Activated CD8-positive, alpha-beta memory T cell treated with anti-CD3 and anti-CD28 coated beads, Interleukin-2, amount 50 U/mL, for 1 hour (primary cell): ENCODE data around the gene SYNGR4.
A peak's percentile ranks its signal among the peaks of the same experiment; 100 is the strongest.

Source experiments
- DNase-seq: peaks from one replicate; pipeline ENCODE4 v3.0.0-alpha.2; 2020; ENCODE audit errors: extremely low read depth

Gene SYNGR4

DNA sequence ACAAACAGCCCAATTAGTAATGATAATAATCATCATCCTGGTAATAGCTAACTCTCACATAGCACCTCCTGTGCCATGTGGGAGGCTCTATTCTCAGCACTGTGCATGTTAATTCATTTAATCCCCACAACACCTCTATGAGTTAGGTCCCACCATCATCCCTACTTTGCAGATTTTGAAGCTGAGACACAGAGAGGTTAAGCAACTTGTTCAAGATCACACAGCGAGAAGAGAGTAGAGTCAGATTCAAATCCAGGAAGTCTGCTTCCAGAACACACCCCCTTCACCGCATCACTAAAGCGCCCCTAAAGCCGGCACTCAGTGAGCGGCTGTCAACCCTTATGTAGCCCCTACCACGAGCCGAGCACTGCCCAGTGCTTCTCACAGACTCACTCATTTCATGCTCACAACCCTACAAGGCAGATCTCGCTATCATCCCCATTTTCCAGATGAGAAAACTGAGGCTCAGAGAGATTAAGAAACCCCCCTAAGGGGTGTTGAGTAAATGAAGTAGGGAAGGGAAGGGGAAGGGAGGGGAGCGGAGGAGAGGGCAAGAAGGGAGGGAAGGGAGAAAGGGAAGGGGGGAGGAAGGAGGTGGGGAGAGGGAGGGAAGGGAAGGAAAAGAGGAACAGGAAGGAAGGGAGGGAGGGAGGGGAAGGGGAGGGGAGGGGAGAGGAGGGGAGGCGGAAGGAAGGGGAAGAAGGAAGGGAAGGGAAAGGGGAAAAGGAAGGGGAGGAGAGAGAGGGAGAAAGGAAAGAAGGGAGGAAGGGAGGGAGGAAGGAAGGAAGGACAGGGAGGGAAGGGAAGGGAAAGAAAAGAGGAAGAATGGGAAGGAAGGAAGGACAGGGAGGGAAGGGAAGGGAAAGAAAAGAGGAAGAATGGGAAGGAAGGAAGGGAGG, 22.4 kb upstream of the SYNGR4 start:
- DNase-seq: no peak

DNA sequence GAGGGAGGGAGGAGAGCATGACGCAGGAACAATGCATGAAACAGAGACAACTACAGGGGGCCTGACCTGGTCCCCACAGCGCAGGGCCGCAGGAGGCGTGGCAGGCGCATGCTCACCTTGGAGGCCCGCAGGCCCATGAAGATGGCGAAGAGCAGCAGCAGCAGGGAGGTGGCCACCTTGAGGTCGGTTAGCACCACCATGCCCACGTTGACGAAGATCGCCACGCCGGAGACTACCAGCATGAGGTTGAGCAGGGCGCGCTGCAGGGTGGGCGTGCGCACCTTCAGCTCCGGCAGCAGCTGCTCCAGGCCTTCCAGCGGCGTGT, 21.8 kb upstream of the SYNGR4 start:
- DNase-seq: no peak

DNA sequence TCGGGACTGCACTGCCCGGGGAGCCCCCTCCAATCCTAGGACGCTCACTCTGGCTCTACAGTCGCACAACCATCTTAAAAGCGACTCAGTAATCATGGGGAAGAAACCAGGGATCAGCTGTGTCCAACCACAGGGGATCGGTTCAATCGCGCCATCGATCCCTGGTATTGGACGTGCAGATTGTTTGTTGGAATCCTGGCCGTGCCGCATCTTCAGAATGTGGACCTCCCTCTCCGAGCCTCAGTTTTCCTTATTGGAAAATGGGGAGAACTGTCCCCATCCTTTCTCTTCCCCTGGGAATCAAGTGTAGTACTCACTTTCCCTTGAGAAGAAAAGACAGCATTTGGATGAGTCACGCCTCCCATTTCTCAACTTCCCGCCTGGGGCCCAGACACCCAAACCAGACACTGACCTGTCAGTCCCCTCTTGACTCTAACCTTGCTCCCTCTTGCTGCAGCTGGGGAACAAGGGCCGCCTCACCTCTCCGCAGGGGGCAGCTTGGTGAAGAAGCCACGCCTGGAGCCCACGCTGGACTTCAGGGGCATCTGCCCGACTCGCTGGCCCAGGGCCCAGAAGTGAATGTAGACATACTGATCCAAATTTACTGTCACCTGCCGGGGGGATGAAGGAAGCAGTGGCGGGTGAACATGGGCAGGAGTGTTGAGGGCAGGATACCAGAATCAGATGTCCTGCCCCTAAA, 21.2 kb upstream of the SYNGR4 start:
- no peak for DNase-seq

DNA sequence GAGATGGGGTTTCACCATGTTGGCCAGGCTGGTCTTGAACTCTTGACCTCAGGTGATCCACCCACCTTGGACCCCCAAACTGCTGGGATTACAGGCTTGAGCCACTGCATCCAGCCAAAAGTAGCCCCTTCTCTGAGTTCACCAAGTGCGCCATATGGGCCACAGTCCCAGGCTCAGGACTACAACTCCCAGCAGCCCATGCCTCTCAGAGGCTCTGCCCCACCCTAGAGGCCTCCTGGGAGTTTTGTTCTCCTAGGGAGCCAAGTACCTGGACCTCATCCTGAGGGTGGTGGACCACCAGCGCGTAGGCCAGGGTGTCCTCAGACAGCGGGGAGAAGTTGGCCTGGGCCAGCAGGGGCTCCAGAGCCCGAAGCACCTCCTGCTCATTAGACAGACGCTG, 19.3 kb upstream of the SYNGR4 start:
- DNase-seq: no peak

DNA sequence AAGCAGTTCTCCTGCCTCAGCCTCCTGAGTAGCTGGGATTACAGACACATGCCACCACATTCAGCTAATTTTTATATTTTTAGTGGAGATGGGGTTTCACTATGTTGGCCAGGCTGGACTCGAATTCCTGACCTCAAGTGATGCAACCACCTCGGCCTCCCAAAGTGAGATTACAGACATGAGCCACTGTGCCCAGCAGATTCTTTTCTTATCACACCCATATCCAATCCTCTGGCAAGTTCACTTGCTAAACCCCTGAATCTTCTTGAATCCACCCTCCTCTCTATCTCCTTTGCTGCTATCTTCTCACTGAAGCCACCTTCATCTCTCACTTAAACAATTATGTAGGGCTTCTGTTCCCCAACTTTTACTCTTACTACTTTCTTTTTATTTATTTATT, 18.0 kb upstream of the SYNGR4 start:
- no peak for DNase-seq

DNA sequence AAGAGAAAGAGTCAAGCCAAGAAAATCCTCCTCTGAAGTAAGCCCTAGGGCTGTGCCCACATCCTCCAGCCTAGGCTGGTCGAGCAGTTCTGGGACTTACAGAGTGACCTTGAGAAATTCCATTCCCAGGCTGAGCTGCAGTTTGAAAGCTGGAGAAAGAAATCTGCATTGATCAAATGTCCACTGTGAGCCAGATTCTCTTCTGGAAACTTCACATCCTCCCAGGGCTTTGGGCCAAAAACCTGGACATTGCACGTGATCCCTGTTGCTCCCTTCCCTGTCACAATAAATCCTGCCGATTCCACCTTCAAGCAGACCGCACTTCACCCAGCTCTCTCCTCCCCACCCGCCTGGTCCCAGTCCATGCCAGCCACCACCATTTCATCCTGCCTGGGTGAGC, 16.1 kb upstream of the SYNGR4 start:
- DNase-seq: no peak

DNA sequence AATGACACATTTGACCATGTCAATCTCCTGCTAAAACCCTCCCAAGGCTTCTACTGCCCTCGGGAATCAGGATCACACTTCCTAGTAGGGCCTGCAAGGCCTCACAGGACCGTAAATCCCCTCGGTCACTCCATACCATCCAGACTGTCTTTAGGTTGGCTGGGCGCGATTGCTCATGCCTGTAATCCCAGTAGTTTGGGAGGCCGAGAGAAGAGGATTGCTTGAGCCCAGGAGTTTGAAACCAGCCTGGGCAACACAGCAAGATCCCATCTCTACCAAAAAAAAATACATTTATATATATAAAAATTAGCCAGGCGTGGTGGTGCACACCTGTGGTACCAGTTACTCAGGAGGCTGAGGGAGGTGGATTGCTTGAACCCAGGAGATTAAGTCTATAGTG, 15.4 kb upstream of the SYNGR4 start:
- DNase-seq: no peak

DNA sequence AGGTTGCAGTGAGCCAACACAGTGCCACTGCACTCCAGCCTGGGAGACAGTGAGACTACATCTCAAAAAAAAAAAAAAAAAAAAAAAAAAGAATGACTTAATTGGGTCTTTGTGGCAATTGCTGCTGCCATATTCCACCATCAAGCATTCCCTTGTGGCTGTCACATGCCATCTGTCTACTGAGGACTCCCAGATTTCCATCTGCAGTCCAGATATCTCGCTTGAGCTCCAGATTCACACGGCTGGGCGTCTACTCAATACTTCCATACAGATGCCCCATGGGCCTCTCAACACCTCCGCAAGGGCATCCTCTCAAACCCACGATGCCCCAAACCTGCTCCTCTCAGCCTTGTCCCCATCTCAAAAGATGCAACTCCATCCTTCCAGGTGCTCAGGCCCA, 13.3 kb upstream of the SYNGR4 start:
- no peak for DNase-seq

DNA sequence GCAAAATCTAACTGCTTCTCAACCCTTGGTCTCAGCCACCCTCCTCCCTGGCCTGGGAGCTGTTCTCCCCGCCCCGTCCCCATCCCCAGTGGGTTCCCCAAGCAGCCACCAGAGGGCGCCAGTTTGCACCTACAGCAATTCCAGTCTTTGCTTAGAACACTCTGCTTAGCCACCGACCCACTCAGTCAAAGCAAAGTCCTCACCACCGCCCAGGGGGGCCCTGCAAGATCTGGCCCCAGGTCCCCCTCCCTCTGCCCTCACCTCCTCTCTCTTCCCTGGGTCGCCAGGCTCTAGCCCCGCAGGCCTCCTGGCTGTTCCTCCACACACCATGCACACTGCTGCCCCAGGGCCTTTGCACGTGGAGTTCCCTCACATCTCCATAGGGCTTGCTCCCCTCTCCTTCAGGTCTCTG, 12.8 kb upstream of the SYNGR4 start:
- DNase-seq: no peak

DNA sequence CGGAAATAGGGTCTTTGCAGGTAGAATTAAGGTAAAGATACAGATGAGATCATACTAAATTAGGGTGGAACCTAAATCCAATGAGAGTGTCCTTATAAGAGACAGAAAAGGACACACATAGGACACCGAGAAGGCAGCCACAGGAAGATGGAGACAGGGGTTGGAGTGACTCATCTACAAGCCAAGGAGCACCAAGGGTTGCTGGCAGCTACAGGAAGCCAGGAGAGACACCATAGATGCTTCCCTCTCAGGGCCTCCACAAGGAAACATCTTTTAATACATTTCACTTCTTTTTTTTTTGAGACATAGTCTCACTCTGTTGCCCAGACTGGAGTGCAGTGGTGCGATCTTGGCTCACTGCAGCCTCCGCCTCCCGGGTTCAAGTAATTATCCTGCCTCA, 10.5 kb upstream of the SYNGR4 start:
- DNase-seq: no peak

DNA sequence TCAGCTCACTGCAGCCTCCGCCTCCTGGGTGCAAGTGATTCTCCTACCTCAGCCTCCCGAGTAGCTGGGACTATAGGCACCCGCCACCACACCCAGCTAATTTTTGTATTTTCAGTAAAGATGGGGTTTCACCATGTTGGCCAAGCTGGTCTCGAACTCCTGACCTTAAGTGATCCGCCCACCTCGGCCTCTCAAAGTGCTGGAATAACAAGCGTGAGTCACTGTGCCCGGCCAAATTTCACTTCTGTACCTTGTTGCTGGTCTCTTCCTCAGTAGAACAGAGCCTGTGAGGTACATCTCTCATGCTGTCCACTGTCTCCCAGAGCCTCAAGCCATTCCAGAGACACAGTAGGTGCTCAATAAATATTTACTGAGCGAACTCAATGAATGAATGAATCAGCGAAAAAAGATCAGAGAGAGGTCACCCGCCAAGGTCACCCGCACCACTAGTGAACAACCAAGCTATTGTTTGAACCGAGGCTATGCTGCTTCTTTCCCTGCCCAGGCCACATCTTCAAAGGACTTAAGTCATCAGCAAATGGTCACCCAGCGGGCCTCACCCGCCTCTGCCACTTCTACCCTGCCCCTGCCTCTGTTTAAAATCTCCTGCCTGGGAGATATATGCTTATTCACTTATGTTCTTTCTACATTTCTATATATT, 9.7 kb upstream of the SYNGR4 start:
- no peak for DNase-seq

DNA sequence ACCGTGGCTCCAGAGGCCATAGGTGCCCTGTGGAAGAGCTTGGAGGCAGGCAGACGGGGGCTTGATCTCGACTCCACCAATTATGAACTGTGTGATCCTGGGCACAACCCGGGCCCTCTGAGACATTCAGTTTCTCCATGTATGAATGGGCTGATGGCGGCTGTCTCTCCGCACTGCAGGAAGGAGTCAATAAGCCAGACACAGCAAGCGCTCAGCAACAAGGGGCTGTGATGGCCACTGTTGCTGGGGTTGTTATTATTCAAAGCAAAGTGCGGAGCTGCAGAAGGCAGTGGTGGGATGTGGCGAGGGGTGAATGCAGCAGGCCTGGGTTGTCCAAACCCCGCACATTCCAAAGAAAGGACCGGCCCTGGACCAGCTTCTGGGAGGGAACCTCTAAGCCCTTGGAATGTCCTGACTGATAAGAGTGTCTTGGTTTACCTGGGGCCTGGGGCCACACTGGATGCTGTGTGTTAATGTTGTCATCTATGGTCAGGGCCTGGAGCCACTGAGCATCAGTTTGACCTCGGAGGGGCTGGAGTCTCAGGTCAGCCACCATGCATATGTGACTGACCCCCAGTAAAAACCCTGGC, 8.7 kb upstream of the SYNGR4 start:
- no peak for DNase-seq

DNA sequence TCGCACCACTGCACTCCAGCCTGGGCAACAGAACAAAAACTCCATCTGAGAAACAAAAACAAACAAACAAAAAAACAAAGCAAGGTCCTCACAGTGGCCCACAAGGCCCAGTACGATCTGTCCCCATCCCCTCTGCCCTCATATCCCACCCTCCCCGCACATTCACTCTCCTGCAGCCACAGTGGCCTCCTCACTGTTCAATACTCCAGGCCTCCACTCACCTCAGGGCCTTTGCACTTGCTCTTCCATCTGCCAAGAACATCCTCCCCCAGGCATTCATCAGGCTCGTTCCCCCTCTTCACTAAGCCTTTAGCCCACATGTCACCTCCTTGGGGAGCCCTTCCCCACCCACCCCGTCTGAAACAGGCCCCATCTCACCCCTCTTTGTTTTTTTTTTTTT, 5.0 kb upstream of the SYNGR4 start:
- DNase-seq: no peak

DNA sequence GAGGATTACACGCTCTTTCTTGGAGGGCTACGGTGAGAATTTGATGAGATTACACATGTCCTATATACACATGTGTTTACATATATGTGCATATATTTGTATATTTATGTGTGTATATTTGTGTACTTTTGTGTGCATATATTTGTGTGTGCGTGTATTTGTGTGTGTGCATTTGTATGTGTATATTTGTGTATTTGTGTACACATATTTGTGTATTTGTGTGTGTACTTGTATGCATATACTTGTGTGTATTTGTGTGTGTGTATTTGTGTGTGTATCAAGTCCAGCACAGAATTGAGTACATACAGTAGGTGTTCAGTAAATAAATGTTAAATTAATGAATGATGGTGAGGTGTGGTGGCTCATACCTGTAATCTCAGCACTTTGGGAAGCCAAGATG, 2.3 kb upstream of the SYNGR4 start:
- DNase-seq: no peak

DNA sequence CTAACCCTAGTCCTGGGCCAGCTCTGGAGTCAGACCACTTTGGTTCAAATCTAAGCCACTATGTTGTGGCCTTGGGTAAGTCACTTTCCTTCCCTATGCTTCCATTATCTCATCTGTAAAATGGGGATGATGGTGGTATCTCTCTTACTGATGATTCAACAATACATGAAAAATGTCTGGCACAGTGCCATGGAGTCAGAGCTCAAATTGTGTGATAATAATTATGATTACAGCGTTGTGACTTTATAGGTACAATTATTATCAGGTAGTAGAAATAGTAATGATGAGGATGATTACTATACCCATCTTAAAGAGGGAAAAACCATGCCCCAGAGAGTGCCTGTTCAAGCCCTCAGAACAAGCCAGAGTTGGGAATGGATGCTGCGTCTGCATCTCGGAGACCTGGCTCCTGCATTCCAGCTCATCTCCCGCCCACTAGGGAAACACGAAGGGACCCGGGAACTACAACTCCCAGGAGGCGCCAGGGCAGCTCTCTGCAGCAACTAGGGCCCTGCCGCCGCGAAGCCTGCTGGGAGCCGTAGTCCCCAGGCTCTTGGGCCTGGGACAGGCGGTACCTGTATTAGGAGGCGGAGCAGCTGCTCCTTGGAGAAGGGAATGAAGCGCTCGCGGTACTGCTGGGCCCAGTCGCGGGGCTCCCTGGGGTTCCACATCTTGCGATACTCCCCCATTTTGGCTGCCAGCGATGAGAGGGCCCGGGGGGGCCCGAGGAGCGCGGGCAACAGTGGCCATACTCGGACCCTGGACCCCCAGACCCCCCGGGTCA, 1.3 kb upstream of the SYNGR4 start:
- peak; percentile 71 for DNase-seq

DNA sequence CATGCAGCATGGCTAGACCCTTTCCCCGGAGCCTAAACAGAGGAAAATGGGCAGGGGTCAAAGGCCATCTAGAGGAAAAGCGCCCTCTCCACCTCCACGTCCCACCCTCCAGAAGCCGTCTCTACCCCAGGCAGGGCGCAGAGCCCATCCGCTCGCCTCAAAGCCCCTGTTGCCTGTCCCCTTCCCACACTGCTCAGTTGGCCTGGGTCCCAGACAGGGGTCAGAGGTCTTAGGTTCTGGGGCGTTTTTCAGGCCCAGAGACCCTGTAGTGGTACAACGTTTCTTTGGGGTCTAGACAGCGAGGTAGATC, 712 bp upstream of the SYNGR4 start:
- no peak for DNase-seq

DNA sequence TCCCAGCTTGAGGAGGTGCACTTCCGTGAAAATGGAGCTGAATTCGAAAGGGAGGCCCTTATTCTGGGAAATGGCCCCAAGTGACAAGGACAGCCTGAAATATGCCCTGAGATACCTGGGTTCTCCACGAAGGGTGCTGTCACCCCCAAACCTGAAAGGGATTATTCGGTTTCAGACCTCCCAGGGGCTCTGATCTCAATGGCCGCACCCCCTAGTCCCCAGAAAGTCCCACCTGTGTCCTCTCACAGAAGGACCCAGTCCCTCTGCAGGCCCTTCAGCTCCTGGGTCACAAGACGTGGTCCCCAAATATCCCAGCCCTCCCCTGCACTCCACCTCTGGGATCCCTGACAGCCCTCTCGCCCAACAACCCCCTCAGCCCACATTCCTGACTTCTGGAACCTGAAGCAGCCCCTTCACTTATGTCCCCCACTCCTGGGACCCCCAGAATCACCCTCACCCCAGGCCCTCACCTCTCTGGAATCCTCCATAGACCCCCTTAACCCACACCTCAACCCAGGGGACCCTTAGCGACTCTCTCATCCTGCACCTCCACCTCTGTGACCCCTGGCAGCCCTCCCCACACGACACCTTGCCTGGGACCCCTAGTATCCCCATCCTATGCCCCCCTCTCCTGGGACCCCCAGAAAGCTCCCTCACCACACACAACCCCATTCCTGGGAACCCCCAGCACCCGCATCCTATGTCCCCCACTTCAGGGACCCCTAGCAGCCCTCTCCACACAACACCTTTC, 606 bp downstream of the SYNGR4 start:
- no peak for DNase-seq

DNA sequence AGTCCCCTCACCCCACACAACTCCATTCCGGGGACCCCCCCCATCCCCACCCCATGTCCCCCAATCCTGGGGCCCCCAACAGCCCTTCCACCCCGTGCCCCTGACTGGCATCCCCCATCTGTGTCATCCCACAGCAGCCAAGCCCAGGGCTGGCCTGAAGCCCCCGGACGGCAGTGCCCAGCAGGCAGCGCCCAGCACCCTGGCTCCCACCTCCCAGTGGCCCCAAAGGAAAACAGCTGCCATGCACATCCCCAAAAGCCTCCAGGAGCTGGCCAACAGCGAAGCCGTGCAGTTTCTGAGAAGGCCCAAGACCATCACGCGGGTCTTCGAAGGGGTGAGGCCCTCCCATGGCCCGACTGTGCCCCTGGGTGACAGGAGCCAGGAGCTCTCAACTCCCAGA, 1.4 kb downstream of the SYNGR4 start:
- DNase-seq: no peak

DNA sequence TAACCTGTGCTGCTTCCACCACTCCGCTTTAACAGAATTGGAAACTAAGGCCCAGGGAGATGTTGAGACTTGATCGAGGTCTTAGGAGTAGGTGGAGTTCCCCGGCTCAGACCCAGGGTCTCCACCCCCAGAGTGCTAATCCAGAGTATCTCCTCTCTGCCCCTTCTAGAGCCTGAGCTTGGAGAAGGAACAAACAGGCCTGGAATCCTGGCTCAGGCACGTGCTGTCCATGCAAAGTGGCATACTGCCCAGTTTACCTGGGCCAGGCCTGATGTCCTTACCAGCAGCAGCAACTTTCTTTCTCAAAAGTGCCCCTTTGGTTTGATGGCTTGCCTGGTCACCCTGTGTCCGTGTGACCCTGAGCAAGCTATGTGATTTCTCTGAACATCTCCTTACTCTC, 3.7 kb downstream of the SYNGR4 start:
- no peak for DNase-seq

DNA sequence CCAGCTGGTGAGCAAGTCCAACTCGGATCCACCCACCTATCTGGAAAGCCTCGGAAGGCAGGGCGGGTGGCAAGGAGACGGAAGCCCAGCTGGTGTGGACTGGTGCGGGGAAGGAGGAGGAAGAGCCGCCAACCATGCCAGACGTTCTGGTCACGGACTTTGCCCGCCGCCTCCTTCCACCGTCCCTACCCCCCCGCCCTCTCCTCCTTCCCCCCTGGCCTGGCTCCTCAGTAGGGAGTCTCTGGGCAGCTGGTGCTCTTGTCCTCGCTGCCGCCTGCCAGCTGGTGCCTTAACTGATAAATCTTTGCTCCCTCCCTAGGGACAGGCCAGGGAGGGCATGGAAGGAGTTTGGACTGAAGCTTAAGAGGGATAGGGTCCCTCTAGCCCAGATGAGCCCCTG, 4.8 kb downstream of the SYNGR4 start:
- DNase-seq: no peak

DNA sequence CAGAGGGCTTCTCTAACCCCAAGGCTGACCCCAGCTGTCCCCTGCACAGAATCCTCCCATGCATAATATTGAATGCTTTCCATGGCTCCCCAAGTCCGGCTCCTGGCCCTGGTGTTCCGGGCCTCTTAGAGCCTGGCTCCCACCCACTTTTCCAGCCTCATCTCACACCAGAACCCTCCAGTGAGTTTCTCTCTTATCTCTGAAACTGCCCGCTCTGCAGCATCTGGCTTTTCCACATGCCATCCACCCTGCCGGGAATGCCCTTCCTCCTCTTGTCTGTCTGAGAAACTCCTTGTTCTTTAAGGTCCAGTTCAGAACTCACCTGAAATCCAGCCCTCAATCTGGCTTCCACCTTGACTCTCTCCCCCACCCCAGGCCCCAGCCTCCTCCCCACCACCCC, 6.8 kb downstream of the SYNGR4 start:
- no peak for DNase-seq
